ENCODE measurements around the gene ANXA6.

The ANXA6 gene

DNA sequence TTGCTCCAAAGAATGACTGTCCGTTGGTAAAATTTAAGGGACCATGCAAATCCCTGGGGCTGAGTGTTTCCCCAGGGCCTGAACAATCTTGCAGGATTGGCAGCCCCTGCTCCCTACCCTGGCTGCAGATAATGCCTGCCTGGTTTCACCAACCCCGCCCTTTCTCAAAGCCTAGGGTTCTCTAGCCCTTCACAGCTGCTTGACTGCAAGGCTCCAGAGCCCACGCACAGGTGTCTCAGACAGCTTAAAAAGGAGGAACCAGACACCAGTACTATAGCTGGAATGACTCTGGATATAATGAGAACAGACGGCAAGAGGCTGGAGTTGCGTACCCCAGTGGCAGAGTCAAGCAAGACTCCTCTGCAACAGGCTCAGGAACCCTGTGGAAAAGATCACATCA is 51.5 kb downstream of the ANXA6 start:
- in situ Hi-C loops (cut with MboI; ENCODE audit: low sequenced_read_pairs) = no loop called here

DNA sequence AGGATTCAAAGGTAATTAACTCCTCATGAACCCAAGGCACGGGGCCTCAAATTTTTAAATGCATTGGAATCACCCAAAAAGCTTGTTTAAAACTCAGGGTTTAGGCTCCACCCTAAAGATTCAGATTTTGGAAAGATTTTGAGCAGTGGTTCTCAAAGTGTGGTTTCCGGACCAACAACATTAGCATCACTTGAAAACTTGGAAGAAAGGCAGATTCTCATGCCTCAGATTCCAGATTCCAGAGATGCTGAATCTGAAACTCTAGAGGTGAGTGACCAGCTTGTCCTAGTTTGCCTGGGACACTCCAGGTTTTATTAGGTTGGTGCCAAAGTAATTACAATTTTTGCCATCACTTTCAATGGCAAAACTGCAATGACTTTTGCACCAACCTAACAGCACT is 52.0 kb downstream of the ANXA6 start:
- in situ Hi-C loops (cut with MboI; ENCODE audit: low sequenced_read_pairs) = no loop called here

DNA sequence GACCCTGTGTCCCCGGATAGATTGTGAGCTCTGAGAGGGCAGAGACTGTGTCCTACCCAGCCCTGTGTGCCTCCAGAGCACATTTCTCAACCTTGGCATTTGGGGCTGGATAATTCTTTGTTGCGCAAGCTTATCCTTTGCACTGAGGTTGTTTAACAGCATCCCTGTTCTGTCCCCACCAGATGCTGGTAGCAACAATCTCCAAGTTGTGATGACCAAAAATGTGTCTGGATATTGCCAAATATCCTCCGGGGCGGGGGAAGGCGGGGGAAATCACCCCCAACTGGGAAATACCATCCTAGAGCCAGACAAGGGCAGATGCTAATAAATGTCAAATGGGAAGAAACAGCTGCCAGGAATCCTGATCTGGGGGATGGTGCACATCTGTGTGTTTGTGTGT is 52.8 kb downstream of the ANXA6 start:
- in situ Hi-C loops (cut with MboI; ENCODE audit: low sequenced_read_pairs) = no loop called here

DNA sequence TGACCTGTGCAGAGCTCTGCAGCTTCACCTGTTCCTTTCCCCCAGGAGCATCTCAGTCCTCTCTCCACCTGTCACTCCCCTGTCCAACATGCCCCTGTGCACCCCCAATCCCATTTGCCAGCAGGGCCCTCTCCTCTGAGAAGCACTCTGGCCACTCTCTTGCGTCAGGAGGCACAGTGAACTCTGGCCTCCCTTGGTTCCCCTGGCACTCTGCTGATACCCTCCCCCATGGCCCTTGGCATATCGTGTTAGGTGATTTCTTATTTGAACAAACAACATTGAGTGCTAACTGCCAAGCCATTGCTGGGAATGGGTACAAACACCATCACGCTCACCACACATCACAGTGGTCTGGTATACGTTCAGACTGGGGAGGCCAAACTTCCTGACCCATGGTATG is 55.8 kb downstream of the ANXA6 start:
- in situ Hi-C loops (cut with MboI; ENCODE audit: low sequenced_read_pairs) = no loop called here

DNA sequence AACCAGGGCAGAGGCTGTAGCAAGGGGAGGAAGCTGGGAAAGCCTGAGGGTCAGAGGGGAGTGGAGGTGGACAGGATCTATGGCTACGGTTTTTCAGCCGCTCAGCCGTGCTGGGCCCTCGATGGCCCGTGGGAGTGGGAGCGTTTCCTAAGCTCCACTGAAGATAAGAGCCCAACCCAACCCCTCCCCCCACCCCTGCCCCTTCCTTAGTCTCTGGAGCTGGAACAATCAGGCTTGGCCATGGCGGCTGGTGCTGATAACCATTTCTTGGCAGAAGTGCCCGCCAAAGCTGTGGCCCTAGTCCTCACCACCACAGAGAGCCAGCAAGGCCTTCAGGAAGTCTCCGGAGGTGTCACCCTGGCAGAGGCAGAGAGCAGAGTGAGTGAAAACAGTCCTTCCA is 56.4 kb downstream of the ANXA6 start:
- in situ Hi-C loops (cut with MboI; ENCODE audit: low sequenced_read_pairs) = no loop called here

DNA sequence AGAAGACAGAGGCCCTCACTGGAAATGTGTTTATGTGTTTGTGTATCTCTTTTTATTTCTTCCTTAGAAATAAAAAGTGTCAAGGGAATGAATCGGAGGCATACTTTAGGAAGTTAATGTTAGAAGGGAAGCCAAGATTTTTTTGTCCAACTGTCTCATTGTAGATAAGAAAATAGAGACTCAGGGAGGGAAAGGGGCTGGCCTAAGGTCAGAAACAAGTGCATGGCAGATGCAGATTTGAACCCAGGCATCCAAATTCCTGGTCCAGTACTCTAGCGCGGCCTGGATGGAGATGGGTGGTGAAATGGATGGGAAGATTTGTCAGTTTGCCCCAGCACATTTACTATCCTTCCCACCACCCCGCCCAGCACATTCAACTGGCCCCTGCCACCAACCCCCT is 56.9 kb downstream of the ANXA6 start:
- in situ Hi-C loops (cut with MboI; ENCODE audit: low sequenced_read_pairs) = no loop called here

DNA sequence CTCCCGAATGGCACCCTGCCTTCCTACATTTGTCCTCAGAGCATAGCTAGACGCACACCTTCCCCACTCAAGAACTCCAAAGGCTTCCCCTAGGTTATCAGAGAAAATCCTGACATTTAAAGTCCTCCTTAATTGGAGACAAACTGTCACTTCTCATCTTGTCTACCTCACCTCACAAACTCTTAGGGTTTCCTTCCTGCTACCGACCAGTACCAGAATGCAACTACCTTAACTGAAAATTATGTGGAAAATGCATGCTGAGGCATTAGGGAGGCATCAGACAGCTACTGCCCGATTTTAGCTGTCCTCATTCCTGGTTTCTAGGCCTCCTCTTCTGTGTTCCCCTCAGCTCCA is 58.8 kb downstream of the ANXA6 start:
- in situ Hi-C loops (cut with MboI; ENCODE audit: low sequenced_read_pairs) = no loop called here

DNA sequence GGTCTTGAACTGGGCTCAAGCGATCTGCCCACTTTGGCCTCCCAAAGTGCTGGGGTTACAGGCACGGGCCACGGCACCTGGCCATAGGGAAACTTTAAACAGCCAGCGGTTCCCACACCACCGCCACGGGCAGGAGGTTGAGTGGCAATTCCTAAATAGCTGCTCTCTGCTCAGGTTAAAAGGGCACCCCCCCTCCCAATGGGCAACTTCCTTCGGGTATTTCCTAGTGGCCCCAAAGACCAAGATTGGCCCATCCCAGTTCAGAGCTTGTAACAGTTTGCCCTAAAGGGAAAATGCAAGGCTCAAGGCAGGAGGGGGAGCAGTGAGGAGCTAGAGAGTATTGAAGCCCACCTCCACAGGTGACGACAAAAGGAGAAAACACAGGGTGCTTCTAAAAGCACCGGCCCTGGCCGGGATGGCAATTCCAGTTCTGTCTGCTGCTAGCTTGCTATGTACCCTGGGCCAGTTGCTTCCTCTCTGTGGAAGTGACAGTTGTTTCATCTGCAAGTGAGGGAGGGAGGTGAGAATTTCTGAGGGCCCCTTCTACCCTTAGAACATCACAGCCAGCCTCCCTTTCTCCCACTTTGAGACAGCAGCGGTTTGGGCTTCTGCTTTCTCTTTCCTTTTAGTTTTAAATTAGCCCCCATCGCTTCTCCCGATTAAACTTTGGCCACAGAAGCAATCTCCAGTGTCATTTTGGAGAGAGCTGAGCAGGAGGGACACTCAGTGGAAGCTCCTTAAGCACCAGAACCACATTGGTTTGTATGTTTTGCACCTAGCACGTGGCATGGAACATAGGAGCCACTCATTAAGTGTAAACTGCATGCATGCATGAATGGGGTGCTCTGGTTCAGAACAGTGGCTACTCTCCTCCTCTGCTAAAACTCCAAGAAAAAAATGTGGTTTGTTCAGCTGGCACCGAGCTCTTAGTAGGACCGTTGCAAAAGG is 59.5 kb downstream of the ANXA6 start:
- in situ Hi-C loops (cut with MboI; ENCODE audit: low sequenced_read_pairs) = no loop called here

DNA sequence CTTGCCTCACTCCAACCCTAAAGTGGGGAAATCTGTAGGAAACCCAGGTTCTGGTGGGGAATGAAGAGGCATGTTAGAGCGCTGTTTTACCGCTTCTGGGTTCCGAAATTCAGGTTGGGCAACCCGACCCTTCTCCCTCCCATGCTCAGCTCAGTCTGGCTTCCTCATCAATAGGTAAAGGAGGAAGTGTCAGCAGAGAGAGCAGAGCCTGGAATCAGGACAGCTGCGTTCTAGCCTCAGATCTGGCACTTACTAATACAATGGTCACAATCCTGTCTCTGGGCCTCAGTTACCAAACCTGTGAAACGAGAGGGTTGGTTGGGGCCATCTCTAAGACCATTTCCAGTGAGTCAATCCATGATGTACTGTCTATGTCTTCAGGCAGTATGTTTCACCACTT is 60.5 kb downstream of the ANXA6 start:
- in situ Hi-C loops (cut with MboI; ENCODE audit: low sequenced_read_pairs) = no loop called here

DNA sequence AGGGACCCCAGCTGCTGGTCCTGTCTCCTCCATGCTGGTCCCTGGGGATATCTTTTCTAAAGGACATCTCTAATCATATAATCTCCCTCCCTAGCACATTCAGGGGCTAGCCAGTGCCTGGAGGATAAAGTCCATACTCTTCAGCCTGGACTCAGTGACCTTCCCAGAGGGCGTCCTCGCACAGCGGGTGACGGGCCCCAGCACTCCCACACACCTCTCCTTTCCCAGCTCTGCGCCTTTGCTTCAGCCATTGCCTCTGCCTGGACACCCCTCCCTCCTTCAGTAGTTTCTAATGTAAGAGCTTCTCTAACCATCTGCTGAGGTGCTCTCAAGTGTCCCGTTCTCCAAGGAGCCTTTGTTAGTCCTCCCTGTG is 61.6 kb downstream of the ANXA6 start:
- in situ Hi-C loops (cut with MboI; ENCODE audit: low sequenced_read_pairs) = no loop called here

DNA sequence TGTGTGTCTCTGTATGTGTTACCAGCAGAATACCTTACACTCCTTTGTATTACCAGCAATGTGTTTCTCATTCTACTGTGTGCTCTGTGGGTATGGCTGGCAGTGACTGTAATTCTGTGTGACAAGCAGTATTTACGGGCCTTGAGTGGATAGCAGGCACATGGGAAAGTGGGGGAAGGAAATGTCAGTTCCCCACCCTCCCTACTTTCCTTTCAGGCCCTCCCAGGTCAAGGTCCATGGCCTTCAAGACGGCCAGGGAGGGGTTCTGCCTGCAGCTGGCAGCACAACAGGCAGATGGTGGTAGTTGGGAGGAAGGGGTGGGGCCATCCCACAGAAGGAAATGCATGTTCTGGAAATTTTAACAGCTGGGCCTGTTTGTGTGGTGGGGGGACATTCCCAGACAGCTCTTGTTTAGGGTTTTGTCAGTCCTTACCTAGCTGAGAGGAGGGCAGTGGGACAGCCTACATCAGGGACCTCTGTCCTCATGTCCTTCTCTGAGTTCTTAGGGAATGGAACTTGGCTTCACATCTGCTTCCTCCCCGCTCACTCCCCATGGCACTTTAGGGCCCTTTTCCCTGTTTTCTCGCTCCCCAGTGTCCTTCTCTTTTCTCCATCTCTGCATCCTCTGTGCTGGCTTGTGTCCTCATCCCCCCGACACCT is 62.1 kb downstream of the ANXA6 start:
- in situ Hi-C loops (cut with MboI; ENCODE audit: low sequenced_read_pairs) = no loop called here

DNA sequence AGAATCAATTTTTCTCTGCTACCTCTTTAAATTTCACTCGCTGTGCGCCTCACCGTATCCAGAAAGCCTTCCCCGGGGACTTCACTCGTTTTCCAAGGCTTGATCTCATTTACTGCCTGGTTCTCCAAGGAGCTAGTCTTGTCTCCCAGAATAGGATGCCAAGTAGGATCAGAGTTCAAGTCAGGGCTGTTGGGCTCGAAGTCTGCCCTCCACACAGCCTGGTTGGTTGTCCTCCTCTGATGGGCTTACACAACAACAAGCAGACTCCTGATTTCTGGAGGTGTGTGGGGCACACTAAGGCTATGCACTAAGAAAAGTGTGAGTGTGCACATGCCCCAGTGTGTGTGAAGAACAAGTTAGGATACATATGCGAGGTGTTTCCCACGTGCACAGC is 62.7 kb downstream of the ANXA6 start:
- in situ Hi-C loops (cut with MboI; ENCODE audit: low sequenced_read_pairs) = no loop called here

DNA sequence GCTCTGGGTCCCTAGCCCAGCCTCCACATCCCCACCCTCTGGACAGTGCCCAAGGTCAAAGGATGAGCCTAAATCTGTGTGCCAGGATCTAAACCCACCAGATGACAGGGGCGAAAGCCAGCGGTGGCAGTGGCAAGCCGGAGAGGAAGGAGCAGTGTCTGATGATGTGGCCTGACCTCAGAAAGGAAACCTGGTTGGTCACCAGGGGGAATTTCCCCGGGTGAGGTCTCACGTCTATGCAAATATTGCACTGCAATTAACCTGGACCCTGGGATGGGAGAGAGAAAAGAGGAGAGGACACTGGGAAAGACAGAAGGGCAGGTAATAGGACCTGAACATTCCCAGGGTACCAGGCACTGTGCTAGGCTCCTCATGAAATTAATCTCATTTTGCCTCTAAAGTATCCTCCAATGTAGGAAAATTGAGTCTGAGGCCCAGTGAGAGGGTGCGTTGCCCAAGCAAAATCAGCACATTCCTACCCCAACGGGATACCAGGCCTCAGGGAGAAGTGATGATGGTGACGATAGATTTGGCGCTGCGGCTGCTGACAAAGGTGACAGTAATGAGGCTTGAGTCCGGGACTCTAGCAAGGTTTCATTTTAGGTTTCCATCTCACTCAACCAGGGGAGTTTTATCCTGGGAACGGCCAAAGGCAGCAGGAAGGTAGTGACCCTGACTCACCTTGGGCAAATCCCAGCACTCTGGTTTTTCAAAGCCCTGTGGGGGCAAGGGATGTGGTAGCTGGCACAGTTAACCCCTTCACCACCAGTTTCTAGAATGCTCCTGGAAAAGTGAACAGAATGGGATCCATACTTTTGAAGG is 63.3 kb downstream of the ANXA6 start:
- in situ Hi-C loops (cut with MboI; ENCODE audit: low sequenced_read_pairs) = no loop called here

DNA sequence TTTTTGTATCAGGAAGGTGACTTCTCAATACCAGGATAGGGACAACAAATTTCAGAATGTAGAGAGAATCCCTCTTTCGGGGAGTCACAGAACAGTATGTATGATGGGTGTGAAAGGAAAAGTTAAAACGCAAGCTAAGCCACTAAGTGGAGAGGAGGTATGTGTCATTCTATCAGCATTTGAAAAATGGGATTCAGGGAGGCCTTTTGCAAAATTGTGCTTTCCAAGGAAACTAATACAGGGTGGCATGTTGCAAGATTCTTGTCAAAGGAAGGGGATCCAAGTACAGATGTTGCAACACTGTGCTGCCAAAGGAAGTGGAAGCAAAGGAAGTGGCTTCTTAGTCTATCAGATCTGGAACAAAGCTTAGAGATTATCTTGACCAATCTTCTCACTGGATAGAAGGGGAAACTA is 64.1 kb downstream of the ANXA6 start:
- in situ Hi-C loops (cut with MboI; ENCODE audit: low sequenced_read_pairs) = no loop called here

DNA sequence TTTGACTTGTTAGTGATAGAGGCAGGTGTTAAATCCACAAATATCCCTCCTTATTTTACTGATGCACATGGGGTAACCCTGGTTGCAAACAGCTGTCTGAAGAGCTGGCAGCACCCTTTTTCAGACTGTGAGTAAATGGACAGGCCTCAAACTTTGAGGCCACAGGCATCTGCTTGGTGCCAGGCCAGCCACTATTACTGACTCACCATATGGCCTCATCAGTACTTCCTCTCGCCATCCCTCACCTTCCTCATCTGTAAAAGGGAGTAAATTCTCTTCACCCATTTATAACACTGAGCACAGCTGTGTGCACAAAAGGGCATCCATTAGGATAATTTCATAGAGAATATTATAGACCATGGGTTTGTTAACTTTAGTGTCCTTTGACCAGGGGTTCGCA is 64.8 kb downstream of the ANXA6 start:
- in situ Hi-C loops (cut with MboI; ENCODE audit: low sequenced_read_pairs) = no loop called here

DNA sequence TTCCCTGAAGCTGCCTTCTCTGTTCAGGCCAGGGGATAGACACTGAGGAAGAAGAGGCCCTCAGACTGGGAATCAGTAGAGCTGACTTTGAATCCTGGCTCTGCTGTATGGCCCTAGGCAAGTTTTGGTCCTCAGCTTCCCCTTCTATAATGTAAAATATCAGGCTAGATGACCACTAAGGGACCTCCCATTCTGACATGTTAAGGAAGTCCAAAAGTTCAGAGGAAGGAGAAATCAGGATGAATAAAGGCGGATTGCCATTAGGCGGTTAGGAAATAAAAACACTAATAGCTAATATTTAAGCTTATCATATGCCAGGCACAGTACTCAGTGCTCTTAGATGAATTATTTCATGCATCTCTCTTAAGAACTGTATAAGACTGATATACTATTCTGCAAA is 67.9 kb downstream of the ANXA6 start:
- in situ Hi-C loops (cut with MboI; ENCODE audit: low sequenced_read_pairs) = no loop called here

DNA sequence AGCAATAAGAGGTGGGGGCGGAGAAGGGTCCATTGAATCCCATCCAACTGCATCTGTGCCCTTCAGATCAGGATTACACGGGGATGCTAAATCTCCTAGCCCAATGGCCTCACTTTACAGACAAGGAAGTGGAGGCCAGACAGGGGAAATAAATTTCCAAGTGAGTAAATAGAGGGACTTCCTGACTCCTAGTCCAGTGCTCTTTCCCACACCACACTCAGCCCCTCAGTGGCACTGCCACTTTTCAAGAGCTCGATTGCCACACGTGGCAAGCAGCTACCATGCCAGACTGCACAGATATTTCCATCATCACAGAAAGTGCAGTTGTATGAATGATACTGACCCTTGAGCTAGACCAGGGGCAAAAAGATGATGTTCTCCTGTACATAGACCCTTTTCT is 68.6 kb downstream of the ANXA6 start:
- in situ Hi-C loops (cut with MboI; ENCODE audit: low sequenced_read_pairs) = no loop called here

DNA sequence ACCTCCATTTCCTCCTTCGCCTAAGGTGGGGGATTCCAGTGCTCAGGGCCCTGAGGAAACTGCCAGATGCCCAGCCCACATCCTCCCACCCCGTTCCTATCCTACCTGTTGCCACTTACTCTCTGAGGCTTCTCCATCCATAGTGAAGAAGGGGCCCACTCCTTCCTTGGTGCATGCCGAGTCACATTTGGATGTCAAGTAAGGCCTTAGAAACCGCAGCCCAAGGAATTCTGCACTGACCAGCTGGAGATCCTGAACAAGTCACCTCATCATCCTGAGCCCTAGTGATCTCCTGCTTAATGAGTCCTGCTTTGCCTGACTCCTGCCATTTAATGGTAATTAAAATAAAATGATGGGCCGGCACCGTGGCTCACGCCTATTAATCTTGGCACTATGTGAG is 70.1 kb downstream of the ANXA6 start:
- in situ Hi-C loops (cut with MboI; ENCODE audit: low sequenced_read_pairs) = no loop called here

DNA sequence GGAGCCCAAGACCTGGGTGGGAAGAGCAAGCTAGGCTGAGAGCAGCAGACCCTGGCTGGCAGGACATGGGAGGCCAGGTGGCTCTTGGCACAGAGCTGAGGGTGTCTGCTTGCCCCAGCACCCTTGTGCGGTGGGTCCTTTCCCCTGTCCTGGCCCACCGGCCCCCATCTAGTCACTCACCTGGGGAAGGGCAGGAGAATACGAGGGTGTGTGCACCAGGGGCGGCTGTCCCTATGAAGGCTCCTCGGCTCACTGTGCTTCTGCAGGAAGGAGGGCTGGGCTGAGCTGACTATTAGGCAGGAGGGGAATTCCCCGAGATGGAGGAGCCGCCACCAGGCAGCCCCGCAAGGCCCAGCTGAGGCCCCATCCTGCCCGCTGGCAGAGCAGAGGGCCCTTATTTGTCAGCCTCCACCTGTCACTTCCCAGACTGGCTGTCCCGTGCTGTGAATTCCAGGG is 70.6 kb downstream of the ANXA6 start:
- in situ Hi-C loops (cut with MboI; ENCODE audit: low sequenced_read_pairs) = no loop called here

DNA sequence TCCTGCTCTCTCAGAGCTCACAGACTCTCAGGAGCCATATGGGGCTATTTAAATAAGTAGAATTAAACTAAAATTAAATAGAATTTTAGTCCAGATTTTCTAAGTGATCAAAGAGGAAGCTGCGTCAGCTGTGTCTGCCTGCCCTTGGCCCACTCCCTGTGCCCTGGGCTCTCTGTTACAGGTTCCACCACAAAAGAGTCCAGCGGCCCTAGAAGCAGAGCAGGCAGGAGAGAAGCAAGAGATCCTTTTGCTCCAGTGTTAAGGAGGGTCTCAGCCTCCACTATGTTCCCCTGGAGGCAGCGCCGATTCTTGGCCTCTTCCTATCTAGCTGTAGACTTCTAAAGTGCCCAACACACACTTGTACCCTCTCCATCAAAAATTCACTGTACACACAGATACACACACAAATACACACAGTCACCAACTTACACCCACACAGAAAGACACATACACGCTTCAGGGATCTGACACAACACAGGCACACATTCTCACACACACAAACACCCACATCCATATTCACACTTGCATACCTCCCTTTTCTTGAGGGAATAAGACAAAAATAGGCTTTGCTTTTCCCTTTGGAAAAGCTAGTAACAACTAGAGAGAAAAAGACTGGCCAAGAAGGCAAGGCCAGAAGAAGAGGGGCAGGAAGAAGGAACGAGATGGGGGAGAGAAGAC is 71.2 kb downstream of the ANXA6 start:
- in situ Hi-C loops (cut with MboI; ENCODE audit: low sequenced_read_pairs) = no loop called here

DNA sequence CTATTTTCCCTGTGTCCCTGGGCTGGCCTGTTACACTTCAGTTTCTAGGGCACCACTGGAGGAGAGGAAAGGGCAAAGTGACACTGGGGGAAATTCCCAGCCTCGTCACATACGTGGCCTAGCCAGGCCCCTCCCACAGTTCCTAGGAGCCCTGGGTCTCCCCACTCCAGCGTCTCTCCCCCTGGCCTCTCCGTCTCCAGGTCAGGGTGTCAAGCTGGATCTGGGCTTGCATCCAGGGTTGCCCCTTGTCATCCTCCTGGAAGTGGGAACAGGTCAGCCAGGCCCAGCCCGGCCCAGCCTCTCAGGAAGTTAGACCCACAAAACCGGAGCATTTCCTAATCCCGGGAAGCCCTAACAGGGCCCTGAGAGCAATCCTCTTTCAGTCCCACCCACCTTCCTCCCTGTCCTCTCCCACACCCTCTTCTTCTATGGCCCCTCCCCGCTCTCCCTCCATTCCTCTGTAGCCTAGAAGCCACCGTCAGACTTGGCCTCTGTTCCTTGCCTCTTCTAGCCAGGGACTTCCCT is 72.0 kb downstream of the ANXA6 start:
- in situ Hi-C loops (cut with MboI; ENCODE audit: low sequenced_read_pairs) = no loop called here

Measured in hTERT RPE-1 (cell line).